NCI-H2171 treated with DMSO at 0.1 percent for 48 hours (cell line): Measurements from ENCODE around the gene IL2.

ENCODE experiments used
- DNase-seq: peaks from one replicate; lab custom pipeline; 2025; lab: John Stamatoyannopoulos, UW

Gene IL2

DNA sequence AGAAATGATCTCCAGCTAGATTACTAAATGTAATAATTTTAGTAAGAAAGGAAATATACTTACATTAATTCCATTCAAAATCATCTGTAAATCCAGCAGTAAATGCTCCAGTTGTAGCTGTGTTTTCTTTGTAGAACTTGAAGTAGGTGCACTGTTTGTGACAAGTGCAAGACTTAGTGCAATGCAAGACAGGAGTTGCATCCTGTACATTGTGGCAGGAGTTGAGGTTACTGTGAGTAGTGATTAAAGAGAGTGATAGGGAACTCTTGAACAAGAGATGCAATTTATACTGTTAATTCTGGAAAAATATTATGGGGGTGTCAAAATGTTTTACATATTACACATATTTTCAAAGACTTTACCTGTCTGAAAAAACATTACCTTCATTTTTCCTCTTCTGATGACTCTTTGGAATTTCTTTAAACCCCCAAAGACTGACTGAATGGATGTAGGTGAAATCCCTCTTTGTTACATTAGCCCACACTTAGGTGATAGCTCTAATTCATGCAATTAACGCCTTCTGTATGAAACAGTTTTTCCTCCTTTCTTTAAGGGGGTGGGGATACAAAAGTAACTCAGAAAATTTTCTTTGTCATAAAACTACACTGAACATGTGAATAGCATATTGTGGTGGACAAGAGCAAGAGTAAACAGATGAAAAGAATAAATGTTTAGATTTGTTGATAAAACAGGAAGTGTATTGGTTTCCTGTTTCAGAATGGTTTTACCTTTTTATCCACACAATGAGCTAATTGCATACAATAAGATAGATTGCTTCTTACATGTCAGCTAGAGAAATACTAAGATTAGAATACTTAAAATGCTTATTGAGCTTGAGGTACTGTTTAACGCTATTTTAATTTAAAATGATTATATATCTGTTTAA, at the start of gene IL2:
IL2 (minus strand) TSS at position 495 of the 886 bp plus-strand sequence; CDS start at position 210, 285 bp downstream.
- no peak for DNase-seq

DNA sequence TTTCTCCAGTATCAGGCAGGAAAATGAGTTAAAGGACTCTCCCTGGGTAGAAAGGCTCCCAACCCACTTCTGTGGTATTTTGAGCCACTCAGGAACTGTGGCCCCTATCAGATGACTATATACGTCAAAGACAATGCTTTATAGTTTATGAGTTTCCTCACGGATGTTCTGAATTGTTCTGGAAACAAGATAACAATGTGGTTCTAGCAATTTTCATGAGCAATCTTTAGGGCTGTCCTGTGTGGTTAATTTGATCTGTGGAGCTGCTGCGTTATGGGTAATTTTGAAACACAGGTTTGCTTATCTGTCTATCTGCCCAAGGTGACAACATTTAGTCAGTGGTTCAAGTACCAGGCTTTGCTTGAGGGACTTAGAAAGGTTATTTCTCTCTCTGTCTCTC, 46.7 kb upstream of the IL2 start:
- DNase-seq, result no peak

DNA sequence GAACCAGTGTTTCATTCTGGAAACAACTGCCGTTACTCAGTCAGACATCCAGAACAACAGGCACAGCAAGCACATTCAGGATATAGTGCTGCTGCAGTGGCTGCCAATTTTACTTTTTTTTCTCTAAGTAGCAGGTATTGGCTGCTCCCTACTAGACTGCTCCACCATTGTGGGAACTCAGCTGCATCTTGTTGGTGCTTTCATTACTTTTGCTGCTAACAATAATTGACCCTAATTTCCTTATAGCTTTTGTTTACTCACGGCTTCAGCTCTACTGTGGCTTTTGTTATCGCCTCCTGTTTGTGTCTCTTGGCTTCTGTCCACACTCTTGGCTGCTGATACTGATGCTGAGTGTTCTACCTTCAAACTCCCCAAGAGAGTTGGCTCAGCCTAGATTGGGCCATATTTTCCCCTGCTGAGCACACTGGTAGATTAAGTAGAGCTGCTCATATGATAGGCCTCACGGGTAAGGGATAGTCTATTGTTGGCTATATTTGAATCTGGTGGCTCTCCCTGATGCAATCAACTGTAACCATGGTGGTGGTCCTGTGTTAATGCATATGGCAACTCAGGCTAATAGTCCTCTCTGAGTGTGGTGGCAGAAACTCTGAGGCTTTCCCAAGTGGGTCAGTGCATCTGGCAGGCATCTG, 44.5 kb upstream of the IL2 start:
- DNase-seq, result no peak

DNA sequence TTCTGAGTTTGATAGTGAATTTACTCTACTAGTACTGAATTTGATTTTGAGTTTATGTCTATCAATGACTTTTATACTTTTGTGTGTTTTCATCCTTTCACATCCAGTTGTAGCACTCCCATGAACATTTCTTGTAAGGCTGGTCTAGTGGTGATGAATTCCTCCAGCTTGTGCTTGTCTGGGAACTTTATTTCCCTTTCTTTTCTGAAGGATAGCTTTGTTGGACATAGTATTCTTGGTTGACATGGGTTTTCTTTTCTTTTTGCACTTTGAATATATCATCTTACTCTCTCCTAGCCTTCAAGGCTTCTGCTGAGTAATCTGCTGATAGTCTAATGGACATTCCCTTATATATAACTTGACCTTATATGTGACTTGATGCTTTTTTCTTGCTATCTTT, 32.5 kb upstream of the IL2 start:
- DNase-seq, result no peak

DNA sequence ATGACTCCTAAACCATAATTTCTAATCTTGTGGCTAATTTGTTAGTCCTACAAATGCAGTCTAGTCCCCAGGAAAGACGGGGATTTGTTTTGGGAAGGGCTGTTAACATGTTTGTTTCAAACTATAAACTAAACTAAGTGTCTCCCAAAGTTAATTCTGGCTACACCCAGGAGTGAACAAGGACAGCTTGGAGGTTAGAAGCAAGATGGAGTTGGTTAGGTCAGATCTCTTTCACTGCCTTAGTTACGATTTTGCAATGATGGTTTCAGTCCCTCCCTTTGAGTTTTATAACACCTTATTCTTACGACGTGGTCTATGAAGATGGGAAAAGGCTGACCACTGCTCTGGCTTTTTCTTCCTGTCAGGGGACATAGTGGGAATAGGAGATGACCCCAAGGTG, 27.0 kb upstream of the IL2 start:
- no peak for DNase-seq

DNA sequence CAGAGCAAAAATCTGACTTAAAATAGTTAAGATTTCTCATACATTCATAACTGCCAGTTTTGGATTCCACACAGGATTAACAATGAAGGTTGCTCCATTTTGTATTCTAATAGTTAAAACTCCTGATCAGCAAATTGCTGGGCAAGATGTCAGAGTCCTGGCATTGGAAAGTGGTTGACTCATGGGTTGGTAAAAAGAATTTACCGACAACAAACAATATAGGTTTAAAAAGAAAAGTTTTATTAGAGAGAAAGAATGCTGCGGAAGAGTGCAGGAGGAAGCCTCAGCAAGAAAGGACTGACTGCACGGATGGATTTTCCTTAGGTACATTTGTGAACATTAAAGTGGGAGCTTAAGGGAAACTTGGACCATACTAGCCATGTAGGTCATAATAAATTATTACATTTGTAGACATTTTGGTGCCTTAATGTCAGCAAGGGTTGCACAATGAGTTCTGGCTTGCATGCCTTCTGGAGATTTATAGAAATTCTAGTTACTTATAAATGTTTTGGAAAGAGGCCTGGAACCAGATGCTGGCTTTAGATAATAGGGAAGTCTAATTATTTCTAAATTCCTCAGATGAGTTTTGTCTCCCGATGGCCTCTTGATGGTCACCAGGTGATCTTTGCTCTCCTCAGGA, 25.4 kb upstream of the IL2 start:
- no peak for DNase-seq

DNA sequence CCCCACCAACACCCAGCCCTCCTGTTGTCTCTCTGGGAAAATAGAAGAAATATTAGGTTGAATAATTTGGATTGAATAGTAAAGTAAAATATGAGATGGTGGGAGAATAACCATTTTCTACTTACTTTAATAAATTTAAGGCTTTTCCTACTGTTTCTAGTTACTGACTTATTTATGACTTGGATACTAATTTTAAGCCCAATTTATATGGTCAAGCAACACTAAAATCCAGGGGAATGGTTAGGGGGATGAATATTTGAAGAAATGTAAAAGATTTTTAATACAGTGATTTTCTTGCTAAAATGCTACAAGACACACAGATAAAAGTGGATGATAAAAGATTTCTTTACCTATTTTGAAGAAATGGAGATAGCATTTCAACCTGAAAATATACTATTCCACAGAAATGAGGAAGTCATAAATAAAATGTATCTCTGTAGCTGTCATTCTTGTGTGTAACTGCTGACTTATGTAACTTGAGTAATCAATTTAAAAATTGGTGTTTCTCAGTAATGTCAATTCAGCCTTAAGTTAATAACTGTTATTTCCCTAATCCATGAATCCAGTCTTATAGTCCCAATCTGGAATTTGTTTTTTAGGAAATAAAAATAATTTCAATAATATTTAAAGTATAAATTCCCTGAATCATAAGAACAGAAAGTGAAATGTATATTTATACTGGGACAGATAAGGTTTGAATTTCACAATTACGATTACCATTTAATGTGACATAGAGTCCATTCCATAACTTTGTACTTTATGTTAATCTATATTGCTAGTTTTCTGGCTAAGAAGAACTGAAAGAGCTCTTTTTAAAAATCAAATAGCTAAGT, 24.3 kb upstream of the IL2 start:
- no peak for DNase-seq

DNA sequence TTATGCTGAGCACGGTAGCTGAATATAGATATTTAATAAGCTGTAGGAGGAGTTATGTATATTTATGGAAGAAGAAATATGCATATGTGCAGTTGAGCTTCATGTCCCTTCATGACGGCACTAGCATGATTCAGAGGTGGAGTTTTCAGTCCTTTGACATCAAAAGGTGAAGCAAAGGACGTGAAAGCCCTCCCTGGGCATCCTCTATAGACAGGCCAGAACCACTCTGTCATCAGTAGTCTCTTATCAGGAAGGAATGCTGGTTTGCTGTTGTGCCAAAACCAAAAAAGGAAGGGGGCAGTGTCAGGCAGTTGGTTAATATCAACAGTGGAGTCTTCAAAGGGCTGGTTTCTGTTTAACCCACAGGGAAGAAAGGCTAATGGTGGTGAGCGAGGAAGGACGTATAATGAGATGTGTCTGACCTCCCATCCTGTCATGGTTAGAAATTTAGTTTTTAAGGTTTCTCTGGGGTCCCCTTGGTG, 23.5 kb upstream of the IL2 start:
- DNase-seq, result no peak

DNA sequence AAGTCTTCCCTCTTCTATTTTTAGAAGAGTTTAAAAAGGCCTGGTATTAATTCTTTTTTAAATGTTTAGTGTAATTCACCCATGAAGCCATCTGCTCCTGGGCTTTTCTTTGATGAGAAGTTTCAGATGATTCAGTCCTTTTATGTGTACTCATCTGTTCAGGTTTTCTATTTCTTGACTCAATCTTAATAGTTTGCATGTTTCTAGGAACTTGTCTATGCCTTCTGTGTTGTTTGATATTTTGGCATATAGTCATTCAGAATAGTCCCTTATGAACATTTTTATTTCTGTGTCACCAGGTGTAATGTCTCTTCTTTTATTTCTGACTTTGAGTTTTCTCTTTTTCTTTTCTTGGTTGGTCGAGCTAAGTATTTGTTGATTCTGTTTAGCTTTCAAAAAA, 20.2 kb upstream of the IL2 start:
- DNase-seq, result no peak

DNA sequence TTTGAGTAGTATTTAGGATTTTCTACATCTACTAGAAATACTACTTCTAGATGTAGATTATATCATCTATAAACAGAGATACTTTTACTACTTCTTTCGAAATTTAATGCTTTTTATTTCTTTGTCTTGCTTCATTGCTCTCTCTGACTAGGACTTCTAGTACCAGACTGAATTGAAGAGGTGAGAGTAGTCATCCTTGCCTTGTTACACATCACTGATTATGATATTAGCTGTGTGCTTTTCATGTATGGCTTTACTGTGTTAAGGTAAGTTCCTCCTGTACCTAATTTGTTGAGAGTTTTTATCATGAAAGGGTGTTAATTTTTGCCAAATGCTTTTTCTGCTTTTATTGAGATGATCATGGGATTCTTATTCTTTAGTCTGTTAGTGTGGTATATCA, 19.6 kb upstream of the IL2 start:
- DNase-seq, result no peak

DNA sequence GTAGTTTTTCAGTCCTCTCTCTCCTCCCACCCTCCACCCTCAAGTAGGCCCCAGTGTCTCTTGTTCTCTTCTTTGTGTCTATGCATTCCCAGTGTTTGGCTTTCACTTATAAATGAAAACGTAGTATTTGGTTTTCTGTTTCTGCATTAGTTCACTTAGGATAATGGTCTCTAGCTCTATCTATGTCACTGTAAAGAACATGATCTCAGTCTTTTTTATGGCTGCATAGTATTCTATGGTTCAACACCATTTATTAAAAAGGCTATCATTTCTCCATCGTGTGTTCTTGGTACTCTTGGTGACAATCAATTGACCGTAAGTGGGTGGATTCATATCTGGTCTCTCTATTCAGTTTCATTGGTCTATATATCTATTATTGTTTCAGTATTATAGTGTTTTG, 18.7 kb upstream of the IL2 start:
- no peak for DNase-seq

DNA sequence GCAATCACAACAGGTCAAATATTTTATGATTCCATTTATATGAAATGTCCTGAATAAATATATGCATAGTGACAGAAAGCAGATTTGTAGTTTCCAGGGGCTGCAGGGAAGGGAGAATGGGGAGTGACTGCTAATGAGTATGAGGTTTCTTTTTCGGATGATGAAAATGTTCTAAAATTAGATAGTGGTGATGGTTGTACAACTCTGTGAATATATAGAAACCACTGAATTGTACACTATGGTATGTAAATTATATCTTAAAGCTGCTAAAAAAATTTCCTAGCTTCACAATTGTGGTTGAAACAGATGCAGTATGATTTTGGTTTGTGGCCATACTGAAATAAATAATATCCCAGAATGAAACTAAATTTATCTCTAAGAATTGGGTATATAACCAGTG, 12.9 kb upstream of the IL2 start:
- no peak for DNase-seq

DNA sequence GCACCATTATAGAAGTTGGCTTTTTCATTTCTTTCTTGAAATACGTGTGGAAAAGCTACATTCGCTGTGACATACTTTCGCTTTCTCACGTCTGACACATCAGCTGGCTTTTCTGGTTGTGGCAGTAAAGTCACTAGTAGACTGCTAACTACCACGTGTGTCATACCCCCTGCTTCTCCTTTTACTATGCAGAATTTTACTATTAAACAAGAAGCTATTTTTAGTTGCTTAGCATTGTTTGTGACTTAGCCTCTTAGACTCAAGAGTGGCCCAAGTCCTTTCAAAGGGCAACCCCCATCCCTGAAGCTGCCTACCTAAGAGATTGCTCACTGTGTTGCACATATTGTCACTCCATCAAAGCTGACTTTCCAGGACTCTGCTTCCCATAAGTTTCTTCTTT, 2.1 kb upstream of the IL2 start:
- no peak for DNase-seq

DNA sequence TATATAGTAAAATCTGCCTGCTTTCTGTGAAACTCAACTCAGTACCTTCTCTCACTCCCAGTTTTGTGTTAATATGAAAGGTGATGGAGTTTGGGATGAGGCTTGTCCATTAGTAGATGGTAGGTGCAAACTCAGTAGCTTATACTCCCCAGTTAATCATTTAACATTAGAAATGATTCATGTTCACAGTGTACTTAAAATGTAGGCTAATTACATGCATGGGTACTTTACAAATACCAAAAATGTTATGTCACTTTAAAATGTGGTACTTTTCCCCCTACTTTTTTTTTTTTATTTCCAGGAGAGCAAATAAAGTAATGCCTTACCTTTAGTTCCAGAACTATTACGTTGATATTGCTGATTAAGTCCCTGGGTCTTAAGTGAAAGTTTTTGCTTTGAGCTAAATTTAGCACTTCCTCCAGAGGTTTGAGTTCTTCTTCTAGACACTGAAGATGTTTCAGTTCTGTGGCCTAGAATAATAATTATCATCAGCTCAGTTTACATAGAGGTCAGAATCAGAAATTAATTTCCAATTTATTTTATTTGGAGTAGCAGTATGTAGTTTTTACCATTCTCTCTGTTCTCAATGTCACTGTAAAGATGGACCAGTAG, 3.0 kb downstream of the IL2 start:
- no peak for DNase-seq

DNA sequence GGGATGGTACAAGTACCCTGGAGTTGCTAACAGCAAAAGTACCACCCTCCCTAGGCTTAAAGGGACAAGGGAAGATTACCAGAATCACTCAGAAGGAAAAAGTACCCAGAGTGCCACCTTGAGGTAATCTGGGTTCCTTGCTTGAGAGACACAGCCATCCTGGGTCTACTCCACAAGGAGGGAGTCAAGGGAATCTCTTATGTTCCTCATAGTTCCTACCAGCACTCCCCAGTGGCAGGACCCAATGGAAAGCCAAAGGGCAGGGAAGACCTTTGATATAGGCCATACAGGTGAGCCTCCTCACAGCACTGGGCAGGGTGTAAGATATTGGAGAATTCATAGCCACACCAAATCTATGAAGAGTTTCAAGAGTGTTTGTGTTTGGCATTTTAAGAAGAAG, 5.7 kb downstream of the IL2 start:
- DNase-seq, result no peak

DNA sequence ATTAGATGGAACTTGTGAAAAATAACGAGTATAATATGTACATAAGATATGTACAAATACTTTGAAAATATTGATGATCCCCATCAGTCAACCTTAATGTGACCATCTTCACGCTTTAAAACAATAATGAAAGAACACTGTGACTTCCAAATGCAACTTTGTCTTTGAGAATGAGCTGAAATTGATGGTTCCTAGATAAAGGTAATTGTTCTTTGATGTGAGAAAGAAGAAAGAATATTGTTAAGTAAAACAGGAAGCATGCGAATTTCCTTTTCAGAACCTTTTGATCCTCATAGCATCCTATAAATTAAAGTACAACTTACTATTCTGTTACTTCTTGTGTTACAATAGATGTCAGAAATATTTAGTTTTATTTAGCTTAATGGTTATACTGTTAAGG, 22.2 kb downstream of the IL2 start:
- no peak for DNase-seq

DNA sequence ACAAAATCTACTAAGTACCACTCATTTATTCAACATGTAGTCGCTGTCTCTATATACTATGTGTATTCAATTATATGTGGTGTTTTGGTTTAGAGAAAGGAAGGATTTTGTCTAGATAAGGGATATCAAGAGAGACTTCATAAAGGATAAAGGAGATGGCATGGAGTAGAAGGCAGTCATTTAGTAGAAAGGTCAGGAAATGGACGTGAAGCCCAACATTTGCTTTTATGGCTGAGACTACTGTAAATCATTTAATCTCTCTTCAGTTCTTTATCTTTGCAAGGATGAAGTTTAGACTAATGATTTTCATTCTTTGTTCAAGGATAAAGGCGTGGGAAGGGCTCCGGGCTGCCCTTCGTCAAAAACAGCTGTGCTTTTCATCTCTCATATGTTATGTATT, 25.2 kb downstream of the IL2 start:
- no peak for DNase-seq

DNA sequence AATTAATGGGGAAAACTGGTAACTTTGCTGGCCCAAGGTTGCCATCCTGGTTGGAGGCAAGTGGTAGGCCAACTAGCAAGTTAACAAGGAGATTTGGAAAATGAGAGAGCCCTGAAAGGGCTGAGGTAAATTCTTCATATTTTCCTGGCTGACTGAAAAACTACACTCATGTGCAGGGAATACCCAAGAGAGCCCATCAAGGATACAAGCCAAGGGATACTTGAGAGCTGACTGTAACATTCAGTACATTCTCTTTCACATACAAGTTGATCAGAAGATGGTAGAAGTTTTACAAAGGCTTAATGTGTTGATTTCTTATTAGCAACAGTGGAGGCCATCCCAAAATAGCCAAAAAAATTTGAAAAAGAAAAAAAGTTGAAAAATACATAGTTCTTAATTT, 33.3 kb downstream of the IL2 start:
- DNase-seq, result no peak

DNA sequence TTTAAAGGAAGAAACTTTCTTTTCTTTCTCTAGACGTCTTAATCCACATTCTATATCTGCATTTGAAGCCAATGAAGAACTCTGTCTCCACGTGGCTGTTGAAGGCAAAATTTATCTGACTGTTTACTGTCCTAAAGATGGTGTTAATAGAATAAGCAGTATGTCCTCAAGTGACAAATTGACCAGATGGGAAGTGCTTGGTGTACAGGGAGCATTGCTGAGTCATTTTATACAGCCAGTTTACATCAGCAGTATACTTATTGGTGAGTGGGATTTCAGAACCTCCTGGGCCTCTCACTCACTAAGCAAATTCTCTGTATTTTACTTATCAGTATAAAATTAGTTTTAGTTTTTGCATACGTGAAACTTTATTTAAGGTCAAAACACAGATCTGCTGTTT, 44.0 kb downstream of the IL2 start:
- no peak for DNase-seq

DNA sequence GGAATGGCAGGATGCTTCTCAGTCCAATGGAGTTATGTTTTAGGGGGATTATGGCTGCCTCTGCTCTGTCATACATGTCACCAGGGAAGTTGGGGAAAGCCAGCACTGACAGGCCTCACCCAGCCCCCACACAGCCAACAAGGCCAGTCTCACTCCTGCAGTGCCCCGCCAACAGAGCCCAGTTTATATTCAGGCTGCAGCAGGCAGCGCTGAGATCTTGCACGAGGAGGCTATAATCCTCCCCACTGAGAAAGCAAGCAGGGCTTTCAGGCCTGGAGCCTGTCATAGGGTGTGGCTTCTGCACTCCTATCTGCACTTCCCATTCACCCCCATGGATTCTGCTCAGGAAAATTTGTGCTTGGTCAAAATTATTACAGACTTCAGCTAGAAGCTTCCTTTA, 52.7 kb downstream of the IL2 start:
- no peak for DNase-seq
